ENCODE results near the gene SELENBP1.

DNA sequence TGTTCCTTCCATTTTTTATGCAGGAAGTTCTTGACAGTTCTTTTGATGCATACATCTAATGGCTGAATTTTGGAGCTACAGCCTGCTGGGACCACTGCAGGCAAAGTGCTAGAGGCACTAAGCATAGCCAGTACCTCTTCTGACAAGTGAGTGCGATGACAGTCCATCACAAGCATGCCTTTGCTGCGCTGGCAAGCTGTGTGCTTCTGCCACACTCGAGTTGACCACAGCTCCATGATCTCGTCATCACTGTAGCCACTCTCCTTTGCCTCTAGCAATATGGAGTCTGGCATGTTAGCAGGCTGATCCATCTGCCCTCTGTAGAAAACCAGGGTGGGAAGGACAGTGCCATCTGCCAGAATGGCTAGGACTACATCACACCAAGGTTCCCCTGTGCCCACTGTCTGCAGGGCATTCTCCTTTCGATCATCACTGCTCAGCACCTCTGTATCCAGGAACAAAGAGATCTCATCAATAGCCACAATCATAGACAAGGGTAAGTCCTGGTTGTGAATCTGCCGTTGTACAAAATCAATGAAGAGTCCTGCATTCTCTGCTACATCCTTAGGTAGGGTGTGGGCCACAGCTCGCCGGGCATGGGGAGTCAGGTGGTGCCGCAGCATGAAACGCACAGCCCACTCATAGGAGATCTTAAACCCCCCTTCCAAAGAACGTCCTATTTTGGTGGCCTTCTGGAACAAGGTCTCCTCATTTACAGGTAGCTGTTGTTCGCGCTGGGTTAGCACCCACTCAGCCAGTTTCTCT is 32.9 kb upstream of the SELENBP1 start:
- TF ChIP-seq SP1 (IDR thresholded peaks at IDR 0.05): no peak
- TF ChIP-seq SP1 (CRISPR knock-in tag; IDR thresholded peaks at IDR 0.05): no peak
- TF ChIP-seq RFX5 (IDR thresholded peaks at IDR 0.05; ENCODE audit: low read depth, low read length): no peak
- no peak for TF ChIP-seq RAD21 (CRISPR knock-in tag; IDR thresholded peaks at IDR 0.05)
- TF ChIP-seq GABPB1 (CRISPR knock-in tag; IDR thresholded peaks at IDR 0.05): no peak
- no peak for TF ChIP-seq TAF1 (CRISPR knock-in tag; IDR thresholded peaks at IDR 0.05)
- TF ChIP-seq, protein P1, sequence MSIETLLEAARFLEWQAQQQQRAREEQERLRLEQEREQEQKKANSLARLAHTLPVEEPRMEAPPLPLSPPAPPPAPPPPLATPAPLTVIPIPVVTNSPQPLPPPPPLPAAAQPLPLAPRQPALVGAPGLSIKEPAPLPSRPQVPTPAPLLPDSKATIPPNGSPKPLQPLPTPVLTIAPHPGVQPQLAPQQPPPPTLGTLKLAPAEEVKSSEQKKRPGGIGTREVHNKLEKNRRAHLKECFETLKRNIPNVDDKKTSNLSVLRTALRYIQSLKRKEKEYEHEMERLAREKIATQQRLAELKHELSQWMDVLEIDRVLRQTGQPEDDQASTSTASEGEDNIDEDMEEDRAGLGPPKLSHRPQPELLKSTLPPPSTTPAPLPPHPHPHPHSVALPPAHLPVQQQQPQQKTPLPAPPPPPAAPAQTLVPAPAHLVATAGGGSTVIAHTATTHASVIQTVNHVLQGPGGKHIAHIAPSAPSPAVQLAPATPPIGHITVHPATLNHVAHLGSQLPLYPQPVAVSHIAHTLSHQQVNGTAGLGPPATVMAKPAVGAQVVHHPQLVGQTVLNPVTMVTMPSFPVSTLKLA (IDR thresholded peaks at IDR 0.05): no peak
- TF ChIP-seq MED1 (CRISPR knock-in tag; IDR thresholded peaks at IDR 0.05): no peak
- no peak for TF ChIP-seq FOSL1 (CRISPR knock-in tag; IDR thresholded peaks at IDR 0.05; ENCODE audit: borderline replicate concordance)
- TF ChIP-seq, protein P2, sequence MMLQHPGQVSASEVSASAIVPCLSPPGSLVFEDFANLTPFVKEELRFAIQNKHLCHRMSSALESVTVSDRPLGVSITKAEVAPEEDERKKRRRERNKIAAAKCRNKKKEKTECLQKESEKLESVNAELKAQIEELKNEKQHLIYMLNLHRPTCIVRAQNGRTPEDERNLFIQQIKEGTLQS (CRISPR knock-in tag; IDR thresholded peaks at IDR 0.05): no peak
- TF ChIP-seq, protein P3, sequence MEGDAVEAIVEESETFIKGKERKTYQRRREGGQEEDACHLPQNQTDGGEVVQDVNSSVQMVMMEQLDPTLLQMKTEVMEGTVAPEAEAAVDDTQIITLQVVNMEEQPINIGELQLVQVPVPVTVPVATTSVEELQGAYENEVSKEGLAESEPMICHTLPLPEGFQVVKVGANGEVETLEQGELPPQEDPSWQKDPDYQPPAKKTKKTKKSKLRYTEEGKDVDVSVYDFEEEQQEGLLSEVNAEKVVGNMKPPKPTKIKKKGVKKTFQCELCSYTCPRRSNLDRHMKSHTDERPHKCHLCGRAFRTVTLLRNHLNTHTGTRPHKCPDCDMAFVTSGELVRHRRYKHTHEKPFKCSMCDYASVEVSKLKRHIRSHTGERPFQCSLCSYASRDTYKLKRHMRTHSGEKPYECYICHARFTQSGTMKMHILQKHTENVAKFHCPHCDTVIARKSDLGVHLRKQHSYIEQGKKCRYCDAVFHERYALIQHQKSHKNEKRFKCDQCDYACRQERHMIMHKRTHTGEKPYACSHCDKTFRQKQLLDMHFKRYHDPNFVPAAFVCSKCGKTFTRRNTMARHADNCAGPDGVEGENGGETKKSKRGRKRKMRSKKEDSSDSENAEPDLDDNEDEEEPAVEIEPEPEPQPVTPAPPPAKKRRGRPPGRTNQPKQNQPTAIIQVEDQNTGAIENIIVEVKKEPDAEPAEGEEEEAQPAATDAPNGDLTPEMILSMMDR (CRISPR knock-in tag; IDR thresholded peaks at IDR 0.05): no peak
- TF ChIP-seq YEATS2 (CRISPR knock-in tag; IDR thresholded peaks at IDR 0.05; ENCODE audit: borderline replicate concordance): no peak
- TF ChIP-seq, protein P4, sequence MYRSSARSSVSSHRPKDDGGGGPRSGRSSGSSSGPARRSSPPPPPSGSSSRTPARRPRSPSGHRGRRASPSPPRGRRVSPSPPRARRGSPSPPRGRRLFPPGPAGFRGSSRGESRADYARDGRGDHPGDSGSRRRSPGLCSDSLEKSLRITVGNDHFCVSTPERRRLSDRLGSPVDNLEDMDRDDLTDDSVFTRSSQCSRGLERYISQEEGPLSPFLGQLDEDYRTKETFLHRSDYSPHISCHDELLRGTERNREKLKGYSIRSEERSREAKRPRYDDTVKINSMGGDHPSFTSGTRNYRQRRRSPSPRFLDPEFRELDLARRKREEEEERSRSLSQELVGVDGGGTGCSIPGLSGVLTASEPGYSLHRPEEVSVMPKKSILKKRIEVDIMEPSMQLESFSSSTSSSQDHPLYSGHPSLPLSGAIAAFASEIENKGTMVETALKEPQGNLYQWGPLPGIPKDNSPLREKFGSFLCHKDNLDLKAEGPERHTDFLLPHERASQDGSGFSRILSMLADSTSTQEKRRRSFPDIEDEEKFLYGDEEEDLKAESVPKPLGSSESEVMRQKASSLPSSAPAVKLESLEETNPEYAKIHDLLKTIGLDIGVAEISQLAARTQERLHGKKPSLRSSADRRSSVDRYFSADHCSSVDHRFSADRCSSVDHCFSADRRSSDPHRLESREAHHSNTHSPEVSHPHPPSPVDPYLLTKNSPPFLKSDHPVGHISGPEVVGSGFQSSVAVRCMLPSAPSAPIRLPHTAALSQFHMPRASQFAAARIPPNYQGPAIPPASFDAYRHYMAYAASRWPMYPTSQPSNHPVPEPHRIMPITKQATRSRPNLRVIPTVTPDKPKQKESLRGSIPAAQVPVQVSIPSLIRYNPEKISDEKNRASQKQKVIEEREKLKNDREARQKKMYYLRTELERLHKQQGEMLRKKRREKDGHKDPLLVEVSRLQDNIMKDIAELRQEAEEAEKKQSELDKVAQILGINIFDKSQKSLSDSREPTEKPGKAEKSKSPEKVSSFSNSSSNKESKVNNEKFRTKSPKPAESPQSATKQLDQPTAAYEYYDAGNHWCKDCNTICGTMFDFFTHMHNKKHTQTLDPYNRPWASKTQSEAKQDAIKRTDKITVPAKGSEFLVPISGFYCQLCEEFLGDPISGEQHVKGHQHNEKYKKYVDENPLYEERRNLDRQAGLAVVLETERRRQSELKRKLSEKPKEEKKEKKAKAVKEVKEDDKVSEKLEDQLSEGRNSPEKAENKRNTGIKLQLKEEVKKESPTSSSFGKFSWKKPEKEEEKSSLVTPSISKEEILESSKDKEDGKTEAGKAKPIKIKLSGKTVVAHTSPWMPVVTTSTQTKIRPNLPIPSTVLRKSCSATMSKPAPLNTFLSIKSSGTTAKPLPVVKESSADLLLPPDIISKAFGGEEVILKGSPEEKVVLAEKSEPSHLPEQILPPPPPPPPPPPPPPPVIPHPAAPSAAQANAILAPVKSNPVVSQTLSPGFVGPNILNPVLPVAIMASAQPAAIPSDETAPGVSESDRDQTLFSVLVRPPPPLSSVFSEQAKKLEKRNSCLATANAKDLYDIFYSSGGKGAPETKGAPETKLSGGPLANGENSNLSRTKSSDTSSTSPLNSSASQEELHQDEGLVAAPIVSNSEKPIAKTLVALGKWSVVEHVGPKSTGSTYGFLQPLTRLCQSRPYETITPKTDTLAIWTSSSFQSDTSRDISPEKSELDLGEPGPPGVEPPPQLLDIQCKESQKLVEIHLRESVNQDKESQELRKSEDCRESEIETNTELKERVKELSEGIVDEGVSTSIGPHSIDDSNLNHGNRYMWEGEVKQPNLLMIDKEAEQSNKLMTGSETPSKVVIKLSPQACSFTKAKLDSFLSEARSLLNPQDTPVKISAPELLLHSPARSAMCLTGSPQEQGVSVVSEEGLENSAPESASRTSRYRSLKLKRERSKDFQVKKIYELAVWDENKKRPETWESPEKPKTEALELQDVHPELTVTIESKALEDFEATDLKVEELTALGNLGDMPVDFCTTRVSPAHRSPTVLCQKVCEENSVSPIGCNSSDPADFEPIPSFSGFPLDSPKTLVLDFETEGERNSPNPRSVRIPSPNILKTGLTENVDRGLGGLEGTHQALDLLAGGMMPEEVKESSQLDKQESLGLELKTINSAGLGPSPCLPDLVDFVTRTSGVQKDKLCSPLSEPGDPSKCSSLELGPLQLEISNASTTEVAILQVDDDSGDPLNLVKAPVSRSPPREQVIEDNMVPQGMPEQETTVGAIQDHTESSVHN (CRISPR knock-in tag; IDR thresholded peaks at IDR 0.05): no peak
